ENCODE results near the gene ITGB7.

GRCh38 chr12:53190108-53190729 lies 16.8 kb downstream of the ITGB7 start:
- TF ChIP-seq POLR2A (IDR thresholded peaks at IDR 0.05; ENCODE audit: low read depth, low read length) (no peak; the same call in 1 of the 2 replicates), PAX5 (IDR thresholded peaks at IDR 0.05; ENCODE audit: insufficient read depth, low read length, severe bottlenecking) (no peak)

All from GM12891 (cell line).